Endothelial cell of umbilical vein (primary cell): ENCODE results near the gene ACTR1A. TPM values are rescaled to one million over a fixed set of nuclear protein-coding genes. Genes with fewer than 3 reads are reported as not detected.

ENCODE experiments used
- BruUV-seq: library from RNA; stranded (reverse); fragments of 400-500 nt; replicated peaks from 2 replicates; lab custom pipeline; 2021; lab: Mats Ljungman, UMichigan
- CTCF ChIA-PET: fragments of 300-600, 350-600 bp; sonication (Branson Sonifier 250); formaldehyde crosslinking; loops from one replicate; lab custom pipeline; 2021; ENCODE audit warnings: antibody characterized with exemption, inconsistent platforms; lab: Charles Lee
- POLR2A ChIA-PET: fragments of 300-600, 350-600 bp; sonication (Branson Sonifier 250); formaldehyde crosslinking; loops from one replicate; lab custom pipeline; 2021; ENCODE audit warnings: antibody characterized with exemption, inconsistent platforms; lab: Charles Lee
- DNase-seq: peaks from one replicate; pipeline ENCODE4 v3.0.0-alpha.2; 2011; ENCODE audit warnings: low read depth, low spot score
- FAIRE-seq: peaks from 2 replicates; lab custom pipeline; 2011; peaks lifted over from hg19 to GRCh38; lab: Jason Lieb, UNC
- H2AFZ ChIP-seq: 2 replicates; pipeline ENCODE4 v1.6.0; 2012; ENCODE audit warnings: low read depth, low read length, control low read depth, inconsistent platforms
- H3K27ac ChIP-seq: 2 replicates; pipeline ENCODE4 v1.5.1; 2011; ENCODE audit warnings: low read depth, mild to moderate bottlenecking, control low read depth, low read length, moderate library complexity; ENCODE audit not compliant: insufficient read depth
- H3K27me3 ChIP-seq, 2 experiments: 2 replicates each; pipeline versions ENCODE4 v1.6.0 to v1.6.1; 2011; ENCODE audit warnings: low read length in 2 of 2, mixed read lengths in 1 of 2; ENCODE audit not compliant: control insufficient read depth in 2 of 2, insufficient read depth in 2 of 2
- H3K36me3 ChIP-seq, 2 experiments: 2 replicates in 1 of 2; 3 replicates in 1 of 2; pipeline ENCODE4 v1.5.1; 2011; ENCODE audit warnings: low read length in 2 of 2, mild to moderate bottlenecking in 1 of 2, moderate library complexity in 1 of 2; ENCODE audit not compliant: control insufficient read depth in 2 of 2, insufficient read depth in 2 of 2; ENCODE audit errors: extremely low read depth in 1 of 2
- H3K4me1 ChIP-seq: 3 replicates; pipeline ENCODE4 v1.5.1; 2011; ENCODE audit warnings: mild to moderate bottlenecking, low read length; ENCODE audit not compliant: control insufficient read depth, insufficient read depth; ENCODE audit errors: extremely low read depth
- H3K4me2 ChIP-seq: 2 replicates; pipeline ENCODE4 v1.6.1; 2011; ENCODE audit warnings: low read length, control low read depth, mixed read lengths; ENCODE audit not compliant: insufficient read depth
- H3K4me3 ChIP-seq, 3 experiments: fragments of 200-600 bp in 1 of 3; sonication (generic), shearing (Covaris generic) in 1 of 3; replicated peaks in 1 of 3; 2 replicates each; pipeline ENCODE4 v1.5.1; 2011 to 2016; ENCODE audit warnings: control low read depth in 3 of 3, low read length in 3 of 3, mild to moderate bottlenecking in 2 of 3, inconsistent platforms in 1 of 3, low read depth in 1 of 3, moderate library complexity in 1 of 3; ENCODE audit not compliant: insufficient read depth in 1 of 3
- H3K79me2 ChIP-seq: 2 replicates; pipeline ENCODE4 v1.6.0; 2012; ENCODE audit warnings: low read length, inconsistent platforms; ENCODE audit not compliant: control insufficient read depth, insufficient read depth
- H3K9ac ChIP-seq: replicated peaks from 2 replicates; pipeline ENCODE3; 2011; ENCODE audit warnings: low read length, control low read depth; ENCODE audit not compliant: insufficient read depth; ENCODE audit errors: extremely low read depth
- H3K9me1 ChIP-seq: replicated peaks from 3 replicates; pipeline ENCODE4 v1.6.0; 2011; ENCODE audit warnings: mild to moderate bottlenecking, low read length; ENCODE audit not compliant: control insufficient read depth, insufficient read depth; ENCODE audit errors: extremely low read depth
- H3K9me3 ChIP-seq: replicated peaks from 2 replicates; pipeline ENCODE4 v1.5.1; 2012; ENCODE audit warnings: low read length, inconsistent platforms; ENCODE audit not compliant: control insufficient read depth, insufficient read depth
- H4K20me1 ChIP-seq: replicated peaks from 2 replicates; pipeline ENCODE3; 2011; ENCODE audit warnings: mild to moderate bottlenecking, low read length; ENCODE audit not compliant: control insufficient read depth, insufficient read depth; ENCODE audit errors: extremely low read depth
- EZH2 ChIP-seq: IDR thresholded peaks from 2 replicates; pipeline ENCODE4 v1.6.1; 2012; ENCODE audit warnings: borderline replicate concordance, low read depth, mild to moderate bottlenecking, moderate library complexity, low read length, inconsistent platforms; ENCODE audit not compliant: severe bottlenecking
- GATA2 ChIP-seq: IDR thresholded peaks from 2 replicates; pipeline ENCODE4 v1.7.0; 2011; ENCODE audit warnings: low read depth, mild to moderate bottlenecking, moderate library complexity, mixed read lengths, low read length; ENCODE audit not compliant: insufficient read length, insufficient read depth
- JUN ChIP-seq: IDR thresholded peaks from 2 replicates; pipeline ENCODE4 v1.6.1; 2011; ENCODE audit warnings: borderline replicate concordance, low read depth; ENCODE audit not compliant: insufficient read length, insufficient read depth
- MYC ChIP-seq: IDR thresholded peaks from one replicate; pipeline ENCODE4 v1.6.1; 2011; ENCODE audit warnings: mild to moderate bottlenecking, low read depth, low read length
- POLR2A ChIP-seq: IDR thresholded peaks from 2 replicates; pipeline ENCODE4 v1.6.1; 2012; ENCODE audit warnings: low read depth, mild to moderate bottlenecking, control low read depth, low read length
- POLR2AphosphoS5 ChIP-seq: IDR thresholded peaks from 2 replicates; pipeline ENCODE4 v1.6.1; 2012; ENCODE audit warnings: low read depth, mild to moderate bottlenecking, control low read depth, low read length, moderate library complexity; ENCODE audit not compliant: insufficient read depth
- dilution Hi-C: fragments of 300-500 bp; cut with MboI; formaldehyde crosslinking; loops from one replicate; pipeline ENCODE4 v1.15.0; 2019; ENCODE audit warnings: low sequenced_read_pairs; ENCODE audit not compliant: extremely low pct_ligation_motif_present
- intact Hi-C: fragments of 100-400 bp; cut with micrococcal nuclease; formaldehyde crosslinking; loops from one replicate; pipeline ENCODE4 v1.10.0; 2022
- polyA plus RNA-seq, 4 experiments: library from polyadenylated mRNA; depleted of rRNA in 3 of 4; stranded (reverse) in 3 of 4; unstranded in 1 of 4; fragments of >200 nt; gene quantifications; 2 replicates each; pipeline versions ENCODE4 v1.2.1 to v1.2.3, GENCODE V29; 2011 to 2012; ENCODE audit warnings: missing spikeins in 1 of 4
- total RNA-seq: library from RNA; stranded (reverse); gene quantifications from 2 replicates; pipeline ENCODE4 v1.2.3, GENCODE V29; 2021
- TF ChIP-seq, protein P1 (sequence below): IDR thresholded peaks from 2 replicates; pipeline ENCODE4 v1.6.1; 2011; ENCODE audit not compliant: insufficient read depth, insufficient read length

The ACTR1A gene
- total and polyA plus RNA-seq, 2 donors (not counting 3 experiments of a cell fraction or from before 2014, with no cell fraction given): 155 to 164 TPM

DNA sequence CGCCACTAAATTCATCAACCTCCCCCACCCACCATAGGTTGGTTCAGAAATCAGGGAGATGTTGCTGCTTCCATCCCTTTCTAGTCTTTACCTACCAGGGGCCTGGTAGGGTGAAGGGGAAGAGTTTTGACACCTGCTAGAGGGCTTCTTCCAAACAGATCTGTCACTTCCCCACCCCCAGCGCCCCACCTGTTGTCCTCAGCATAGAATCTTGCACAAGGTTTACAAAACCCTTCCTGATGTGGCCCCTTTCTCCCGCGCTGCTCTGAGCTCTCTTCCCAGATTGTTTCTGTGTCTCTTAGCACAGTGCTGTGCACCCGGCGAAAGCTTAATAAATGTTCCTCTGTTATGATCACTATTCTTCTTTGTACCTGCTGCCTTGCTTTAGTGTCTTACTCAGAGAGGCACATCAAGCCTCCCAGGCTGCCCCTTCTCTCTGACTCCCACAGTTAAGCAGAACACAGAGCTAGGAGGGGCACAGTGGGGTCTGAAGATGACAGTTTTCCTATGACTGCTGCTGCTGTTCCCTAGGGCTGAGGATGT lies 39.9 kb downstream of the ACTR1A start:
- Histone ChIP-seq H3K9me1 (no peaks in the 10 kb centered on the region), H3K9ac (no peak overlapping the region), H2AFZ (no peak overlapping the region), H3K36me3 (no peaks in the 10 kb centered on the region), H3K4me2 (no peak overlapping the region), H4K20me1 (no peaks in the 10 kb centered on the region), H3K4me1 (peaks cover 7% of the 10 kb centered on the region), H3K27me3 (peaks cover 0 to 4% of the 10 kb centered on the region in 2 experiments), H3K4me3 (no peak overlapping the region), H3K79me2 (no peaks in the 10 kb centered on the region), H3K9me3 (no peaks in the 10 kb centered on the region), H3K27ac (no peak overlapping the region)
- intact Hi-C loops (no loop called here), dilution Hi-C loops (no loop called here)
- CTCF ChIA-PET: interaction anchor here (0.5 to 2.7 kb wide), 6 partner anchors 10 to 121 kb away, joined by 3 to 16 read pairs (median 5); partner anchors contain the start of gene C10orf95
- DNase-seq (no peak), FAIRE-seq (no peak)
- no TSS peak for BruUV-seq
- POLR2A ChIA-PET: no interaction called here
- TF ChIP-seq POLR2A: no peak
- TF ChIP-seq MYC: no peak
- no peak for TF ChIP-seq JUN
- TF ChIP-seq GATA2: no peak
- TF ChIP-seq POLR2AphosphoS5: no peak
- no peak for TF ChIP-seq EZH2
- TF ChIP-seq, protein P1, sequence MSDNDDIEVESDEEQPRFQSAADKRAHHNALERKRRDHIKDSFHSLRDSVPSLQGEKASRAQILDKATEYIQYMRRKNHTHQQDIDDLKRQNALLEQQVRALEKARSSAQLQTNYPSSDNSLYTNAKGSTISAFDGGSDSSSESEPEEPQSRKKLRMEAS: no peak
